Inflammatory macrophage (primary cell): Measurements from ENCODE around the gene COL1A2.

ENCODE experiments used
- DNase-seq, 2 donors: peaks; one replicate each; pipeline ENCODE4 v3.0.0-alpha.2; 2020 to 2022

COL1A2 gene

DNA sequence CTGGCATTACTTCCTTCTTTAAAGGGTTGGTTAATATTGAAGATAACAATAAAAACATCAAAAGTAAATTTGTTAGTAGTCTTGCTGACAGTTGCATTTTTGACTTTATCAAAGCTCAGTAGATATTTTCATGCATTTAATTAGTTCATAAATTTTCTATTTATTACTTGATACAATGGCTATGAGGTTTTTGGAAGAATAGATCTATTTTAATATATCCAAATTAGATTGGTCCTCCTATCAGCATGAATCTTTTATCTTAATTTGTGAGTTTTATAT, 16.4 kb downstream of the COL1A2 start:
- no peak for DNase-seq

DNA sequence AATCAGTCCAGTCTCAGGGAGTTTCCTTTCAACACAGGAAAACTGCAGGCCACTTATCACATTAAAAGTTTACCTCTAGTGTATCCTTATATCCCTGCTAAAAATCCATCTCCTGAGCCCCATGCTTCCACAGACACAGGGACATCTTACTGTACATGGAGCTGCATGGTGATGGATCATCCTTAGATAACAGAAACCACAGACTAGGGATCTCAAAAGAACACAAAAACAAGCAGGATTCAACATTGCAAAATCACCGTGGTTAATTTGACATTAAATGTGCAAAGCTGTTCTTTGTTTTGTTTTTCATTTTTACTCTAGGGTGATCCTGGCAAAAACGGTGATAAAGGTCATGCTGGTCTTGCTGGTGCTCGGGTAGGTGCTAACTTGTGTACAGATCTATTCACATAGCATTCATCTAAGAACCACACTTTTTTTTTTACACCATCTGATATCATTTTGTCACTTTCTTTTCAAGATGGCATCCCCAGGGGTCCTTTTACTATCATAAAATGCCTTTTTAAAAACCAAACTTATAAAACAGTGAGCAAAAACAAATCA, 18.1 kb downstream of the COL1A2 start:
- no peak for DNase-seq

DNA sequence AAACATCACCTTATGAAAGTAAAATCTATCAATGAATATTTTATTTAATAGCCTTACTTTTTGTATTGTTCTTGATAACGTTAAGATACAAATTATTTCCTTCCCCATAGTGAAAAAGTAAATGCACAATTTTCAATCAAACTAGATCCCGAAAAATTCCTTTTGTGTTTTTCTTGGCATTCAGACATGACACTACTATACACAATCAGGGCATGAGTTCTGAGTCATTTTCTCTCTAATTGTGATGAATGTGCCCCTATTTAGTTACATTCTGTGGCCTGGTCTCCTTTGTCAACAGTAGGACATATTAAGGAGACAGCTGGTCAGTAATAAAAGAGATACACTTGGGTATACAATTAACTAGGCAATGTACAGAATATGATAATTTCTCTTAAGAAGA, 19.8 kb downstream of the COL1A2 start:
- DNase-seq, result no peak

DNA sequence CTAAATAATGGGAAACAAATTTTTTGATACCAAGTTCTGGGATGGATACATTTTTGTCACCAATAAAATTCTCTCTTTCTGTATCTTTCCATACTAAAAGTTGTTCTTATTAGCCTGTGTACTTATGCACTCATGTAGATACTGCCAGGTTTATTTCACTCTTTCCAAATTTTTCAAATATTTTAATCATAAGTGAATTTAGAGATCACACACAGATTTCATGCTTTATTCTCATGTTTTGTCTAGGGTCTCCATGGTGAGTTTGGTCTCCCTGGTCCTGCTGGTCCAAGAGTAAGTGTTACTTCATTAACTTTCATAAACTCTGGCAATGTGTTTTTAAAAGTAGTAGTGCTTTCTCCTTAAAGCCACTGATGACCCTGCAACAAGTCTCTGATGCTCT, 20.3 kb downstream of the COL1A2 start:
- no peak for DNase-seq

DNA sequence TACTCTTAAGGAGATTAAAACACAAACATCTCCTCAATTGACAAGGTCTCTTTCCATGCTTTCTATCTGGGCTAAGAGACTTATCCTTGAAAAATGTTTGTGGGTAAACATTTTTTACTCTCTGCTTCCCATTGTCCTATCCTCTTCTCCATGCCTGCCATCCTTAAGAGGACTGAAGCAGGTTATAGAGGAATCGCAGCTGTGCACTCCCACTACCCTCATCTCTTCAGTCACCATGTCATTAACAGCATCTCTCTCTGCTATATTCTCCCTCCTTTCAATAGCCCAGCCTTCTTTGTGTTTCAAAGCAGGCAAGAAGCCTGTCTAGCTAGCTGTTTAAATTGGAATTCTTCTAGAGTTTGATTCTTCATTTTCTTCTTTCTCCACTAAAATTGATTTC, 22.6 kb downstream of the COL1A2 start:
- no peak for DNase-seq

DNA sequence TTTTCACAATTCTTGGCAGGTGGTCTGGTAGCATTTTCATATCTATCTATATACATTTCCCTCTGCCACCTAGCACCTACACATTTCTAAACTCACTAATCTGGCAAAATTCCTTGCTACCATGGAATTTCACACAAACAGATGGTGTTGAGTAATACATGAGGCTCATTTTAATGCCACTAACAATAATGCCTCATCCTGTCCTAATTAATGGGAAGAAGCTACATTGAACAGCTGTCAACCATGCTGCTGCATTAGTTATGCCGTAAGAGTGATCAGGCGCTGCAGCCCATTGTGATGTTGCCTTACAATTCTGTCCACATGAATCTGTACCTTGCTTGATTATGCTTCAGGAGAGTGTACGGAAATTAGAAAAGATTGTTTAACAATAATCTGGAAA, 23.2 kb downstream of the COL1A2 start:
- no peak for DNase-seq

DNA sequence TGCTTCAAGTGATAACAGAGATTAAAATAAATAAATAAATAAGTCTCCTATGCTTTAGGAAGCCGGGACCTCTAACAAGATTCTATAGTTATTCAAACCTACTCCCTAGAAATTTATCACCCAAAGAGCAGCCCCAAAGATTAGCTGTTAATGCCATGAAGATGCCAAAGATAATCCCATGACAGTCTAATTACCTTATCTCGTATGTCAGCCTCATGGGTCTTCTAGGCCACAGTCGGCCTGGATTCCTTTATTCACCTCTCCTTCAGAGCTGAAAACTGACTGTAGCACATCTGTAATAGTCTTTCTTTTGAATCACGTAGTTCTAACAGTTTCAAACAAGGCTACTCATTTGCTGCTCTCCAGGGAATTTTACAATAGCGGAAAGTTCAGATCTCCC, 24.2 kb downstream of the COL1A2 start:
- DNase-seq, result no peak

DNA sequence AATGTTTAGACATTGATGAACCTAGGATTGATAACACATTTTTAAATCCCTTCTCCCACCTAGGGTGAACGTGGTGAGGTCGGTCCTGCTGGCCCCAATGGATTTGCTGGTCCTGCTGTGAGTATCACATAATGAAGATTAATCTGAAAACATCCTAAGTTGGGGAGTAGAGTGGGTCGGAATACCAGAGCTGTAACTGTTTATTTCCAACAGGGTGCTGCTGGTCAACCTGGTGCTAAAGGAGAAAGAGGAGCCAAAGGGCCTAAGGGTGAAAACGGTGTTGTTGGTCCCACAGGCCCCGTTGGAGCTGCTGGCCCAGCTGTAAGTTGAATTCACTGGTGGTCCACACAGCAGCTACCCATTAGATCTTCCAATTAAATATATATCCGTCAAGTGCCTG, 25.6 kb downstream of the COL1A2 start:
- DNase-seq, result no peak

DNA sequence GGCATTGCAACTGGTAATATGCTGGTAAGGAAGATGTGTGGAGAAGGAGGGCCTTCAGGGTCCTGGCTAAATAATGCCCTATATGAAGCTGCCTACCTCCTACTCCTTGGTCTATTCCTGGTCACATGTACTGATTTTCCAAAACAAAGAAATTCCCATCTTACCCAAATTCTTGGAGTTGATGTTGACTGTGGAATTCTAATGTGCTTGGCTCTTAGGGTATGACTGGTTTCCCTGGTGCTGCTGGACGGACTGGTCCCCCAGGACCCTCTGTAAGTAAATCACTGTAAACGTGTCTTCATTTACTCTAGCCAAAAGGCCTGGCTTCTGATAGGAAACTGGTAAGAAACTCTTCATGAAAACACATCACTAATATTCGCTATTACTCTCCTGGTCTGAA, 27.0 kb downstream of the COL1A2 start:
- no peak for DNase-seq

DNA sequence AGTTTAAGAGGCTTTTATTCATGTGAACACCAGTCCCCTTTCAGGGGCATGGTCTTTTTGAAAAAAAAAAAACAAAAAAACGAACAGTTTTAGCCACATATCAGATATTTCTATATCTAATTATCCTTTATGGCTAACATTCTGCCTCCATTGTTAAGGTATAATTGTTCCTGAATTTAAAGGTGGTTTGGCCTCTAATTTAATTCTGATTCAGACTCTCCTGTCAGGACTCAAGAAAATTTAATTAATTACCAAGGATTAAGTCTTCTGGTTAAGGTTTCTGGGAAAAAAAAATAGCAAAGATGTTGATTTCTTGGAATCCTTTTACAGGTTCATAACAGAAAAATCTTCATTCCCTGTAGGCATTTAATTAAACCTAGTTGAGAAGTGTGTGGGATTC, 27.4 kb downstream of the COL1A2 start:
- DNase-seq, result no peak

DNA sequence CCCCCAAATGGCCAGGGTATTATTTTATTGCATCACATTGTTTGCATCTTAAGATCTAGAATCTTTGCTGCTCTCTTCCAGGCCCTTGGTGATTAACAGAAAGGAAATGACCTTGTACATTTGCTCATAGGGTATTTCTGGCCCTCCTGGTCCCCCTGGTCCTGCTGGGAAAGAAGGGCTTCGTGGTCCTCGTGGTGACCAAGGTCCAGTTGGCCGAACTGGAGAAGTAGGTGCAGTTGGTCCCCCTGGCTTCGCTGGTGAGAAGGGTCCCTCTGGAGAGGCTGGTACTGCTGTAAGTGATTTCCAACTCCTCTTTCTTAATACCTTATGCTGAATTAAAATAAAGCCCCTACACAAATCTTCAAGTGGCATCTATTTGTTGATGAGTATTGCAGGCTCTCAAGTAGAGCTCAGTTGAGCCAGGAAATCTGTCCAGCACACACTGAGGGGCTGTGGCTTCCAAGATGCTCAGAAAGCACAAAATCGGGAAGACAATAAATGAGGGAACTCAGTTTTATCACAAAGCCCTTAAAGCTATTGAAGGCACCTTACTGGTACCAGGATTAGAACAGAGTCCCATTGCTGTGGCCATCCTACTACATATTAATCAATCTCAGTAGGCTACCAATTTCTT, 28.2 kb downstream of the COL1A2 start:
- DNase-seq, result no peak

DNA sequence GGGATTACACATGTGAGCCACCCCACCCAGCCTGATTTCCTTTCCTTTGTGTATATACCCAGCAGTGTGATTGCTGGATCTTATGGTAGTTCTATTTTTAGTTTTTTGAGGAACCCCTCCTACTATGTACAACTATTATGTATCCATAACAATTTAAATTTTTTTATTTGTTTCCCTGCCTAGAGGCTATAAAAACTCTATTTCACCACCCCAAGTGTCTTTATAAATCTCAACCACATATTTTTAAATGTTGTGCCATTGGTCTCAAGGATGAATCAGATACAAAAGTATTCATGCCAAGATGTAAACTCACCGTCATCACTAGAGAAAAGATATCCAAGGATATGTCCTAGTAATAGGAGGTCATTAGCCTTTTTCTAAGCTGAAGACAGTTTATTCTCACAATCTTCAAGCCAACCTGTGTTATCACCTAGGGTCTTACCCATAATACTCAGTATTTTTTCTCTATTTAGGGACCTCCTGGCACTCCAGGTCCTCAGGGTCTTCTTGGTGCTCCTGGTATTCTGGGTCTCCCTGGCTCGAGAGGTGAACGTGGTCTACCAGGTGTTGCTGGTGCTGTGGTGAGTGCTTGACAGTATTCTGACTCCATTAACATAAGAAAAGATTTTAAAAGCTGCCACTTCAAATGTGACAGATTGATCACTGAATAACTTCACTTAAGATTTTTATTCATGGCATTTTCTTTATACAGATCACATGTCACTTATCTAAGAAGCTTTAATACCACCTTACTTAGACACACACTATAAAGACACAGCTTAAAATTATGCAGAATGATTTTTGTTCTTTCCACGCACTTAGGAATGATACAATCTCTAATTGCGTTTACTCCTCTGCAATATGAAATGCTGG, 29.4 kb downstream of the COL1A2 start:
- no peak for DNase-seq

DNA sequence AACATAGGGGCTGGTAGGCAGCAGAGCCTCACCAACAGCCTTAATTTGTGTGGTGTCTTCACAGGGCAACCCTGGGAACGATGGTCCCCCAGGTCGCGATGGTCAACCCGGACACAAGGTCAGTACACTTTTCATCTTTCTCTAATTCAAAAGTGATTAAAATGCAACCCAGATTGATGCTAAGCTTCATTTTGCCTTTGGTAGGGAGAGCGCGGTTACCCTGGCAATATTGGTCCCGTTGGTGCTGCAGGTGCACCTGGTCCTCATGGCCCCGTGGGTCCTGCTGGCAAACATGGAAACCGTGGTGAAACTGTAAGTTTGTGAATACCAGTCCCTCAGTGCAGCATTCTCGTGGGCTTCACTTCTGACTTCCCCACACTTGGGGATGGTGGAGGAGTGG, 30.9 kb downstream of the COL1A2 start:
- DNase-seq, result no peak

DNA sequence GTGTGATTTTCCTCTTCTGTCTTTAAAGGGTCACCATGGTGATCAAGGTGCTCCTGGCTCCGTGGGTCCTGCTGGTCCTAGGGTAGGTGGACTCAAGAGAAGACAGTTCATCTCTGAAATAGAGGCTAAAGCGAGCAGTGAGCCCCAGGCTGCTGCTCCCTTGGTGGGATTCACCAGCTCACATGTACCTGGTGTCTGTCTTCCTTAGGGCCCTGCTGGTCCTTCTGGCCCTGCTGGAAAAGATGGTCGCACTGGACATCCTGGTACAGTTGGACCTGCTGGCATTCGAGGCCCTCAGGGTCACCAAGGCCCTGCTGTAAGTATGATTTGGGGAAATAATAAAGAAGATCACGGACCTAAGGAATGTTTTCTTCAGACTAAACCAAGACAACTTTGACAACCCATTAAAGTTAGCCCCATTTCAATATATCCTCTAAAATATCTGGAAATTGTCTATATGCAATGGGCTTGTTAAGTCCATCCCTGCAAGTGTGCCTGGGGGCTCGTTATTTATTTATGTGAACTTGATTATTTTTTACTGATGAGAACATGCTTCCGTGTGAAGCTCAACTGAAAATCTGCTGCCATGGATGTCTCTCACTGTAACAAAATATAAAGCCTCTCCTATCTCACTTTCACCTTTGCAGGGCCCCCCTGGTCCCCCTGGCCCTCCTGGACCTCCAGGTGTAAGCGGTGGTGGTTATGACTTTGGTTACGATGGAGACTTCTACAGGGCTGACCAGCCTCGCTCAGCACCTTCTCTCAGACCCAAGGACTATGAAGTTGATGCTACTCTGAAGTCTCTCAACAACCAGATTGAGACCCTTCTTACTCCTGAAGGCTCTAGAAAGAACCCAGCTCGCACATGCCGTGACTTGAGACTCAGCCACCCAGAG, 32.5 kb downstream of the COL1A2 start:
- DNase-seq, result no peak

DNA sequence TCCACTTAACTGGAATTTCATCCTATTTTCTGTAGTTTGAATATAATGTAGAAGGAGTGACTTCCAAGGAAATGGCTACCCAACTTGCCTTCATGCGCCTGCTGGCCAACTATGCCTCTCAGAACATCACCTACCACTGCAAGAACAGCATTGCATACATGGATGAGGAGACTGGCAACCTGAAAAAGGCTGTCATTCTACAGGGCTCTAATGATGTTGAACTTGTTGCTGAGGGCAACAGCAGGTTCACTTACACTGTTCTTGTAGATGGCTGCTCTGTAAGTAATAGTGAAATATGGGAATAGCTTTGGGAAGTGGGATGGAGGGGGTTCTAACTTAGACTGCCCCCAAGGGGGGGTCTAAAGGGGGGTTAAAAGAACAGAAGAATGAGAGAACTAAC, 34.5 kb downstream of the COL1A2 start:
- no peak for DNase-seq

DNA sequence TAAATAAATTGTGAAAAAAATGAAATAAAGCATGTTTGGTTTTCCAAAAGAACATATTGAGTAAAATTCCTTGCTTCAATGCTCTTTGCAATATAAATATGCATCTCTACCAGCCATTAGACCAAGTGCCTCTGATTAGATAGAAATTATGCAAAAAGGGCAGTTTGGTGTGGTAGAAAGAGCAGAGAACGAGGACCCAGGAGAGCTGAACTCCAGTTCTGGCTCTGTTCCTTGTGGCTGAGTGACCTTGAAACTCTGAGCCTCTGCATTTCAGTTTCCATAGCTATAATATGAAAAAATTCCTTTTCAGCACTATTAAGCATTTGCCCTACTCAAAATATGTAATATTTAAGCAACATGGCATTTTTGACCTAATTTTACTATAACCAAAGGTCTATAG, 36.5 kb downstream of the COL1A2 start:
- no peak for DNase-seq

DNA sequence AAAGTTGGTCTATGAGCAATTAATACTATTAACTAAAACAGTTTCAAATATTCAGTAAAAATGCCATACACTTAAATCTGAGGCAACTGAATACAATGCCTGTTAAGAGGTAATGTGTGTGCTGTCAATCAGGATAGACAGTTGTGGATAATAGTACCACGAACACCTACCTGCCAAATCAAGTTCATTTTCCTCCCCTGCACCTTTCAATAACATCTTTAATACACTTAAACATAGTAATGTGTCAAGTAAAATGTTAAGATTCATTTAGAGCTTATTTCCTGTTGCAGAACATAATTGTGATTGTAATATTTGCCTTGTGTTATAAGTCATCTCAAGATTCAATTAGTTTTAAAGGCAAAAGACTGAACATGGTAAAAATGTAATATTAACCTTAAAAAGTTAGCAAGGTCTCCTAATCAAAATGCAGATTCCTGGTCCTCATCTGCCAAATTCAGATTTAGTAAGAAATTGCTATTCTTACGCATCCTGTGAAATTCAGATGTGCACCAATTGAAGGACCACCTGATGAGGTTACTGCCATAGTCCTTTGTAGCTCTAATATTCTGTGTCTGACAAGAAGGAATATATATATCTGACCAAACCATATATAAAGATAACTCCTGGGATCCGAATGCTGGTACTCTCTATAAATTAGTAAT, 37.1 kb downstream of the COL1A2 start:
- no peak for DNase-seq

DNA sequence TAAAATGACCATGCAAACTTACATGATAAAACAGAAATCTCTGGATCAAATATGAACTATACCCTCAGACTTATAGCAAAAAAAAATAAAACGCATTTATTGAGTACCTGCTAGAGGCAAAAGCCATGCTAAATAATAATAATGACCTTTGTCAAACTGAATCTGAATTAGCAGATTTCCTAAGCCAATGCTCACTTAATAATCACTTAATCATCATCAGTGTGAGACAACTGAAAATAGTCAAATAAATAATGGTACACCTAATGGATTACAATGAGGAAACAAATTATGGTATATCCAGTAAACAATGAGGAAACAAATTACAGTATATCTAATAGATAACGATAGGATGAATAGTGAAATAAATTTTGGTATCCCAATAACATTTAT, 37.6 kb downstream of the COL1A2 start:
- no peak for DNase-seq

DNA sequence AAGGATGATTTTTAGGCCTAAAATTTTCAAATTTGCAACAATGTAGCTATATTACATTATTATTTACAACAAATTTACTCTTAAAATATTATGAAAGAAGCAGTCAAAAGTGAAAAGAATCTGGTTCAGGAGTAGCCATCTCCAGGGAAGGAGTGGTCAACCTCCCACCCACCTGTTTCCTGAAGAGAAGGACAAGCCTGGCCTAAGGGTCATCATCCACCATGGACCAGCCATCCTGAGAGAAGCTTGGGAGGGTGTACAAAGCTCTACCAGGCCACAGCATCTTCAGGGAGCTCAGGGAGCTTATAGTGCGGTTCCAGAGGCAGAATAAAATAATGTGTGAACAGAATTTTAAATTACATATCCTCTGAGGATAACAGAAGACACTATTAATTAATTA, 38.1 kb downstream of the COL1A2 start:
- no peak for DNase-seq

DNA sequence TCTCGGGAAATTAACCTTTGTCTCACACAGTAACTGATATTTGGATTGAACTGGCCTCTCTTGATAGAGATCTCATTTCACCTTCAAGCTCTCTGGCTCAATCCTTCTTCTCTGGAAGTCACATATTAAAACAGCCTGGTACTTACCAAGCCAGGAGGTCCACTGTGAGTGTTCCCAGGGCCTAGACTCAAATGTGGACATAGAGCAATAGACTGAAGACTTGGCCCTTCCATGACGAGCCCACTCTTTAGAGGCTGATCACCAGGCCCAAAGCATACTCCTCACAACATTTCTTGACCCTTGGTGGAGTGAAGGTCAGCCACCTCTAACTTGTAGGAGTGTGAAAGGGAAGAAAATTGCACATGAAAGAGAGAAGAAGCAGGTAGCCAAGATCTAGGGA, 38.5 kb downstream of the COL1A2 start:
- no peak for DNase-seq

DNA sequence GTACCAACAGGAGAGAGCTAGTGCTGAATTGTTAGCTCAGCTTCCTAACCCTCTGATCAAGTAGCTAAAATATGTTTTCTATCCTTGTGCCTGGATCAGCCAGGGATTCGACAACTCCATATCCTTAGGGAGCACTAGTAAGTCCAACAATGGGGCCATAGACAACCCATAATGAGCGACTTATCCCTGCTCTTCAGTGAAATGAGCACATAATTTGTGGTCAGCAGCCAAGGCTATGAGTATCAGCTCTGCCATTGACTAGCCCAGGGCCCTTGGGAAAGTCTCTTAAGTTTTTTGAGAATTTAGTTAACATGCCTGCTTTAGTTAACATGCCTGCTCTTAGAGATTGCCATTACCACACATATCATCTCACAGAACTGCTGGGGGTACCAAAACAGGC, 39.3 kb downstream of the COL1A2 start:
- no peak for DNase-seq

DNA sequence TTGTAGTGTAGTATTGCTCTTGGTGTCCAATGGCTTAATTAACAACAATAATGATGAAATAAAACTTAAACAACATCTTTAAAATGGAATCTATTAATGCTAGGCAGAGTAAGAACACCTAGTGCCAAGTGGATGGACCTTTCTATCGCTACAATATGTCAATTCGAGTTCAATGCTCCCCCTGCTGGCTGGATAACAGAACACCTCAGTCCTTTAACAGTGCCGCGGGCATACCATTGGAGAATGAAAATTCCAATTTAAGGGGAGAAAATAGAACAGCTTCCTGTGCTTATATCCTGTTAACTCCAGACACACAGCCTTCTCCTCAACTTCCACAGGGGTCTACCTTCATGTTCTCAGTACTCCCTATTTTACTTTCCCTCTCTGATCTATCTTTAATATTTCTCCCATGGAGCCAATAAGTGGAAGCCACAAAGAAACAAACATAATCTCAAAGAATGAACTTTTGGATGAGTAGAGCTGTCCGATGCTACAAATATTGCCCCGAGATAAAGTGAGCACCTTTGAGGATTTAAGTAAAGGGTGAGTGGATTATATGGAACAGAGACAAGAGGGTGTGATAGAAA, 41.4 kb downstream of the COL1A2 start:
- DNase-seq, result peak; percentile 38 to 60
